ENCODE measurements around the gene LGI1.

The LGI1 gene

DNA sequence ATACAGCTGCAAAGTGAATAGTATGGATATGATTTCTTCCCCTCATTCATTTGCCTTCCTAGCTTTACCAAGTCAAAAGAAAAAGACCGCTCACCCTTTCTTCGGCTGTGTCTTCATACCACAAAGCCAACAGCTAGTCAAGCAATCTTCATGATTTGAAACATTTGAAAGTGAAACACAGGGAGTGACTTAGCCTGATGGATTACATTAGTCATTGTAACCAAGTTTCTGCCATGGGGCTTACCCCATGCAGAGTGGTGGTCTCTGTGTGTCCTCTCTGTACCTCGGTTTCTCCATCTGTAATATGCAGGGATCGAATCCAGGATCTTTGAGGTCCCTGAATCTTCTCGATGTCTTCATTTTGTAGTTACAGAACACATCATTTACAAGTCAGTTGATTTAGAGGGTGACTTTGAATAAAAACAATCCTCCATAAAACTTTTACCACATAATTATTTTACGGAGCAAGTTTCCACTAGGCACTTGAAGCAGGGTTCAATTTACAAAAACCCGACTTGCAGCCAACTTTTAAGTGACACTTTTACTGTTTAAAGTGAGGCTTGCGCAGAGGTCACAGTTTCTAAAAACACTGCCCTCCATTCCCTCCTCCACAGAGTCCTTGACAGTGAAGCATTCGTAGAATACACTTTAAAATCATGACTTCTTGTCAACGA is 2.2 kb upstream of the LGI1 start:
- no peak for DNase-seq (ENCODE audit: low read depth)

DNA sequence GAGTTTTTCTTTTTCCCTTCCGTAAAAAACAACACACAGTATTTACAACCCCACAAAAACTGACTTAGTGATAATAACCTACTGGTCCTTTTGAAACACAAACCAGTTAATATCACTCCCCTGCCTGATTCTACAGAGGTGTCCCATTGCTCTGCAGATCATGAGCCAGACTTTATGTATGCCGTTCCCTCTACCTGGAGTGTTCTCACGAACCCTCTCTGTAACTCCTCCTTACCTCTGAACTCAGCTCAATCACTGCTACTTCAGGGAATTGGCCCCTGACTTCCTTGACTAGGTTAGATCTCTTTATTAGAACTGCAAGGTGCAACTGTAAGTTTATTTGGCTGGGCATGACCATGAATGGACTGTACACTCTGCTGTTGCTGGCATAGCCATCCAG is 1.6 kb upstream of the LGI1 start:
- DNase-seq (ENCODE audit: low read depth), result no peak

DNA sequence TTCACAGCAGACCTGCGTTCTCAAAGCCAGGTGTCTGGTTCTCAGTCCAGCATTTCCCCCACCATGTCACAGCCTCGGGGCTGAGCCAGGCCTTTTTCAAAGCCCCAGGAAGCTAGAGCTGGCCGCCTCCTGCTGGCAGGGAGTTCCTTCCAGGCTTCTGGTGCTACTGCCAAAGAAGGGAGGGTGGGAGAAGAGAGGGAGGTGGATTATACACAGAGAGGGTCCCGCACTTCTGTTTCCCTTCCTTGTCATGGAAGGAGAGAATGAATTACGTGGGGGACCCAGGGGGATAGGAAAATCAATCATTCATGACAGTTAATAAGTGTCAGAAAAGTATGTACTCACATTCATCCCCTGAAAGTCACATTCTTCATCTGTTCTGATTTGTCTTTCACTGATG is 600 bp upstream of the LGI1 start:
- DNase-seq (ENCODE audit: low read depth), result no peak

DNA sequence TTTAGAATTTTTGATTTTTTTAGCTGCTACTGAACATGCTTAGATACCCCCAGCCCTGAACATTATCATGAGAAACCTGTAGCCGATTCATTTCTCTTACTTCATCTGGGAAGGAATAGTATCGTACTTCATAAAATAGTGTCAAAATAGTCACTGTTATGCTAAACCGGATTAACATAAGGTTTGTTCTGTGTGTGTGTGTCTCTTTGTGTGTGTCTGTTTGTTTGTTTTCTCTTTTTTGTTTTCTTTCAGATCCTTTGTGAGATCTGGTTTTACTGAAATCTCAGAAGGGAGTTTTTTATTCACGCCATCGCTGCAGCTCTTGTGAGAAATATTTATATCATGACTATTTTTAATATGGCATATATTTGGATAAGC is 761 bp downstream of the LGI1 start:
- no peak for DNase-seq (ENCODE audit: low read depth)

DNA sequence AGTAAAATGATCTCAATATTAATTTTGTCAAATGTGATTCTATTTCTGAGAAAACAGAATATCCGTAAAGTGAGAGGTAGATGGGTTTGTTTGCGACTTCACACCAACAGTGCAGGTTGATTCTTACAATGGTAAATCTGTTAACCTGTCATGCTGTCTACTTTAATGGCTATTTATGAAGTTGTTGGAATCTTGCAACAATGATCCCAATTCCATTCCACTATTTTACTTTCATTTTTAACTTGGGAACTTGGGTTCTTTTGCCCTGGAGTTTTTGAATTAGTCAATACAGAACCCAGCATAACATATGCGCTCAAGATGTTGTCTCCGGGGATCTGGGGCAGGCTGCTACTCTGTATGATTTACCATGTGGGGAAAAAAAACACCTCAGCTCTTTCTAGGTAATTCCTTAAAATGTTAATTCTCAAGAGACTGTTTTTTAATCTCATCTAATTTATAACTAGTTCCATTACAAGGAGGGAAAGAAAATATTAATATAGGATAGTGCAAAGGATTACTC is 1.2 kb downstream of the LGI1 start:
- DNase-seq (ENCODE audit: low read depth), result no peak

DNA sequence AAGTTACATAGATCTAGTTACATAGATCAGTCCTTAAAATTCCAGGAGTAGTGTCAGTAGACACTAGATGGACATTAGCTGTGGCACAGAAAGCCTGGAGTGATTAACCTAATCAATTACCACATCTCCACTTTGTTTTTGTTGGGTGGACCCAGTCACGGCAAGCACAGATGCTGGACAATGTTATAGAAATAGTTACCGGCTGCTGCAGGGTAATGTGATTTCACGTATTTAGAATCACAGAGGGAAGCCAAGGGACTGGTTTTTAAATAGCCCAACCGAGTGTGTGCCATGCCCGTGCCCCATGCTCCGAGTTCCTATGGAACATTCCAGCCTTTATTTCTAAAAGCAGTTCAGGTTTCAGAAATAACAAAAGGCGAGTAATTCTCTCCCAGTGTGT is 2.8 kb downstream of the LGI1 start:
- DNase-seq (ENCODE audit: low read depth), result no peak

DNA sequence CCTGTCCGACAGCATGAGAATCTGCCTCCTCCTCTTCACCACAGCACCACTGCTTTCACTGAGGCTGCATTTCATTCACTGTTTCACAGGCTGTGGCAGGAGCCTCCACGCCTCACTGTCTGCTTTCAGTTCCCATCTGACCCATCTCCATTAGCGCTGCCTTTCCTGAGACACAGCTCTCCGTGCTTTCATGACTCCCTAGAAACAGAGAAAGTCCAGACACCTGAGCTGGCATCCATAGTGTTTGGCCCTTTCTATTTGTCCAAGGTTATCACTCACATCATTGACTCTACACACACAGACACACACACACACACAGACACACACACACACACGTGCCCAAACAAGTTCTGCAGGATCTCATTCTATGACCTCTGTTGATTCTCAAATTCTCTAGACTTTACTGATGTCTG is 5.2 kb downstream of the LGI1 start:
- DNase-seq (ENCODE audit: low read depth), result no peak

DNA sequence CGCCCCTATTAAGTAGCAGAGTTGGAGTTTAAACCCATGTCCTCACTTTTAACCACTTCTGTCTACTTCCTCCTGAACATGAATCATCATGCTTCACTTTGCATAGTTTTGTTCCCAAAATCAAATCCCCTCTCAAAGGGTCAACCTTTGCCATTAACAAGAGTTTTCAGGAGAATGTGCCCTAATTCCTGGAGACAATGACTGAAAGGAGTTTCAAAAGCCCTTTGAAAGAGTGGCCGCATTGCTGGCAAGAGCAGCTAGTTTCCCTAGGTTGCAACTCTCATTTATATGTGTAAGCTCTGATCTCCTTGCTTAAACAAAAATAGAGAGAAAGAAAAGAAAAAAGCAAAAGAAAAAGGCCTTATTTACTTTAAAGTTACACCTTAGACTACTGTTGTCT is 9.2 kb downstream of the LGI1 start:
- DNase-seq (ENCODE audit: low read depth), result no peak

DNA sequence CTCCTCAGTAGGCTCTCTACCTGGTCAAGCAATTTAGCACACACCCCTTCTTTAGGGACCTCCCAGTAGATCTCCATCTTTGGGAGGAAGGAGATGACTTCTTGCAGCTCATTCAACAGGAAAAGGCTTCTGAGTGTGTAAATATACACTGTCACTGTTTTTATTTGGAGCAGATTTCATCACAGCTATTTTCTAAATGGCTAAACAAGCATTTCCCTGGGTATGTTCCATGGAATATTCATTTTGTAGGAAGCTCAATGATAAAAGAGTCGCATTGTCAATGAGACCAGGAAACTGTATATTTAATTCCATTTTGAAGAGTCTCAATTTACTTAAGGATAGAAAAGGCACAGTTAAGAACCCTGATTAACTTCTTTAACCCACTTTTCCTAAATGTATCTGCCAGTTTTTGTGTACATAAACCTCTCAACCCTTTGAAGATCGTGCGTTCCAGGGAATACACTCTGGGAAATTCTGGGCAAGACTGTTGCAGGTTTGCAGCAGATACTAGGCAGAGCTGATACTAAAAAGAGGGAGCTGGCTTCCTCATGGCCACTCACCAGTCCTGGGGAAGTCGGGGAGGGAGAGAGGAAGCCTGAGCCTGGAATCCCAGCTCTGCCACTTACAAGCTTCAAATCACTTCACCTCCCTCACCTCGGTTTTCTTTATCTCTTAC is 10.1 kb downstream of the LGI1 start:
- DNase-seq (ENCODE audit: low read depth), result no peak

DNA sequence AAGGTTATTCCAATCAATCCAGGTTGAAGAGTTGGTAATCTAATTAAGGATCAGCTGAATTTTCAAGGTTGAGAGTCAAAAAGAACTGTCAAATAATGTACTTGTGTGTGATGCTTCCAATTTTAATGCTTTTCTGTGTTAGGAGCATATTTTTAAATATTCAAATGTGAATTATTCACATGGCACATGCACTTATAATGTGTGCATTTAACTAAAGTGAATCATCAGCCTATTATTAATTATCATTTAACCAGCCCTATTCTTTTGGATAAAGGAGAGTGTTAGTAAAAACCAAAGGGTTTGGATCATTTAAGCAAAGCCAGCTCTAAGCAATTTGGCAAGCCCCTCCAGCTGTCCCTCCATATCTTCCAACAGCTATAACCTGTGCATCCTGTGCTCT is 11.2 kb downstream of the LGI1 start:
- DNase-seq (ENCODE audit: low read depth), result no peak

DNA sequence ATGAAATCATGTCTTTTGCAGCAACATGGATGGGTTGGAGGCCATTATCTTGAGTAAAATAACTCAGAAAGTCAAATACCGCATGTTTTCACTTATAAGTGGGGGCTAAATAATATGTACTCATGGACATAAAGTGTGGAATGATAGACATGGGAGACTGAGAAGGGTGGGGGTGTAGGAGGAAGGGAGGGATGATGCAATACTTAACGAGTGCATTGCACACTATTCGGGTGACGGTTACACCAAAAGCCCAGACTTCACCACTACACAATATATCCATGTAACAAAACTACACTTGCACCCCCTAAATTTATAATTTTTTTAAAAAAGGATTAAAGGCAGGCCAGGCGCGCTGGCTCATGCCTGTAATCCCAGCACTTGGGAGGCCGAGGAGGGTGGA is 13.6 kb downstream of the LGI1 start:
- DNase-seq (ENCODE audit: low read depth), result no peak

DNA sequence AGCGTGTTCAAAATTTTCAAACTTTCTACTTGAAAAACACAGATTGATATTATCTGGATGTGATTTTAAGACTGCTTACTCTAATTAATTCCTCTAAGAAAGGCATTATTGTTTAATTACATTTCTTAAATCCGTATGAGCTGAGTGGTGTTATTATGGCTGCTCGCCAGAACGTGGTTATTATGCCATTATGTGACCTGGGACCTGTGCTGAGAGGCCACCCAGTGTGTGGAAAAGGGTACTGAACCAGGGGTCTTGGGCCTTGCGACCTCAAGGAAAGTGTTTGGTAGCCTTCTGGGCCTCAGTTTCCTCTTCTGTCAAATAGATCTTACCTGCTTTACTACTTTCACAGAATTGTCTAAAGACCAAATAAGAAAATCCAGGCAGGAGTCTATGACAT is 15.4 kb downstream of the LGI1 start:
- no peak for DNase-seq (ENCODE audit: low read depth)

DNA sequence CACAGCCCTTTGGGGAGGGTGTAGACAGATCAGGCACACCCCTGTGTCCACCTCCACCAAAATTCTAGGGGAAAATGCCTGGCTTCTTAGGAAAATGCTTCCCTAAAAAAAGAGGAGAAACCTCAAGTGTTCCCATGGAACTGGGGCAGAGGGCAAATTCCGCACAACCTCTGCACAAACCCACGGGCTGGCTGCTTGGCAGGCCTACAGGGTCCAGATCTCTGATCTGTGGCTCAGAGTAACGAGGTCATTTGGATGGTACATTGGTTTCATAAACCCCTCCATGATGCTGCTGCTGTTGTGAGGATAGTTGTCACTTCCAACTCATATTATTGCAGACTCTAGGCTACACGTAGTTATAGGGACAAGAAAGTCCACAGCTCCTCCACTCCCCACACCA is 16.0 kb downstream of the LGI1 start:
- no peak for DNase-seq (ENCODE audit: low read depth)

DNA sequence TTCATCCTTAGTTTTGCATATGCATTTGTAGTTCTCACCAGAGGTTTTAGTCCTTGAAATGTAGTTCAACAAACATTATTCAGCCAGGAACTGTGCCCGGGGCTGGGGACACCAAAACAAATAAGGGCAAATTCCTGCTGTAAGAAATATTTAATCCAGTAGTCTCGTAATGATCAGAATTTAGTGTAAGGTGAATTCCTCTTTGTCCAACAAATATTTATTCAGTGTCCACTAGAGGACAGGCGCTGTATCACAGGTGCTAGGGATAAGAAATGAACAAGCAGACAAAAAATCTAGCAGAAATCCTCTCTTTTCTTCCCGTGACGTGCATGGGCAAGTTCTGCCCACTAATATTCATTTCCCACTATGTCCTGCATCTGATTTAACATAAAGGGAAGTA is 17.6 kb downstream of the LGI1 start:
- DNase-seq (ENCODE audit: low read depth), result no peak

DNA sequence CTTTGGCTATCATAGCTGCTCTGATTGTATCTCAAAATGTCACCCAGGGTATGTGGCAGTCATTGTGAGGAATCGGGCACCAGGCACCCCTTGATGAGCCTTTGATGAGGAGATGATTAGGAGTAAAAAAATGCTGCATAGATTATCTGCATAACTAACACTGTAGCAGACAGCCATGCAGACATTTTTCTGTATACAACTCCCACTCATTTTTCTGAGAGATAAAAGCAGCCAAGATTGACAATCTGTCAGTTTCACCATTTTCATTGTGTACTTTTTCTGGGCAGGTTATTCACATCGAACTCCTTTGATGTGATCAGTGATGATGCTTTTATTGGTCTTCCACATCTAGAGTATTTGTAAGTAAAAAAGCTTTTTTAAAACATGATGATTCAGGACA is 19.4 kb downstream of the LGI1 start:
- no peak for DNase-seq (ENCODE audit: low read depth)

DNA sequence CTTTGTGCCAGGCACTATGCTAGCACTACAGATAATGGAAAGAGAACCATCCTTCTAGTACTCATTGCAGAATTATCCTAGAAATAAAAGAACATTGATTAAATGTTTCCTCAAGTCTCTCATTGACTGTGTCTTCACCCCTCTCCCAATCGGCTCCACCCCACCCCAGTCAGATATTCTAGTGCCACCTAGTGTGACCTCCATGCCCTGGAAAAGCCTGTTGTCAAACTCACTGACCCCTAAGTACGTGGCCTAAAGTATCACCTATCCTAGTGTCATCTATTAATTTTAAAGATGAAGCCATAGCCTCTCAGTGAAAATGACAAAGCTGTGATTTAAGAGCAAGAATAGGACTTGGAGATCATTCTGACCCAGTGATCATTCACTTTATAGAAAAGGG is 26.3 kb downstream of the LGI1 start:
- no peak for DNase-seq (ENCODE audit: low read depth)

DNA sequence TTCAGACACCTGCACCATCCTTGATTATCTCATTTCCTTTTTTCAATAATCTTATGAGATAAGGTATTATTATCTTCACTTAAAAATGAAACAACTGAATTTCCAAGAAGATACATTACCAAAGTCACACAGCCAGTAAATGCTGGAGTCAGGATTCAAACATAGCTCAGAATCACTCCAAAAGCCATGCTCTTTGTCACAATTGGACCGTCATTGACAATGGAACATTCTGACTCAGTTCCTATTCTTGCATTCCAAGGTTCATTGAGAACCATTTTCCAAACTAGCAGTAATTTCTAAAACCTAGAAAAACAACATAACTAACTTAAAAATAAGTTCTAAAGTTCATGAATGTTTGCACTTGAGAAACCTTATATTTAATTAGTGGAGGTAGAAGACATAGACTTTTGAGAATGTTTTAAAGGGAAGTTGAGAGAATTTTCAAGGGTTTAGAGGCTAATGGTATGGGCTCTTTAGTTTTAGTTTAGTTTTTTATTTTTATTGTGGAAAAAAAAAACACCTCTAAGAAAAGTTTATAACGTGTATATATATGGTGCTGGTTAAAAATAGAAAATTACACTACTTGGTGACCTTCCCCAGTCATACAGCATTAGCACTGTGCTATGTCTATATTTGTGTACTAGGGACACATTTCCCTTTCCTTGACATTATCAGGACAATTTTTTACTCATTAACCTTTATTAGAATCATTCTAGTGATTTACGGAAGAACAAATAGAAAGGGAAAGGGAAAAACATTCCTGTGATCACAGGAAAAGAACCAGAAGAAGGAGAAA is 30.9 kb downstream of the LGI1 start:
- no peak for DNase-seq (ENCODE audit: low read depth)

DNA sequence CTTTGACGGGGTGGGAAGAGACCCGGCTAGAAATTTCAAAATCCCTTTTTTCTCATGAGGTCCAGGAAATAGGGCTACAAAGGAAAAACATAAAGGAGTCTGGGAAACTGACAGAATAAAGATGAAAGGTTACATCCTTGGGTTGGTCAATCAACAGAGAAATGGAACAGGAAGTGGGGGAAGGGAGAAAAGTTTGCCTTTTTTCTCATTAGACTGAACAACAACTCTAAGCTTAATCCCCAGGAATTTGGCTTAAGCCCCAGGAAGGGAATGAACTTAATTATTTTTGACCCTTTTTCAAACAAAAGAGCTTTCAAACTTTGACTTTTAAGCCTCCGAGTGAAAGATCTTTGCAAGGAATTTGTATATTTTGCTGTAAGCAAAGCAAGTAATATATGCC is 32.7 kb downstream of the LGI1 start:
- DNase-seq (ENCODE audit: low read depth), result no peak

DNA sequence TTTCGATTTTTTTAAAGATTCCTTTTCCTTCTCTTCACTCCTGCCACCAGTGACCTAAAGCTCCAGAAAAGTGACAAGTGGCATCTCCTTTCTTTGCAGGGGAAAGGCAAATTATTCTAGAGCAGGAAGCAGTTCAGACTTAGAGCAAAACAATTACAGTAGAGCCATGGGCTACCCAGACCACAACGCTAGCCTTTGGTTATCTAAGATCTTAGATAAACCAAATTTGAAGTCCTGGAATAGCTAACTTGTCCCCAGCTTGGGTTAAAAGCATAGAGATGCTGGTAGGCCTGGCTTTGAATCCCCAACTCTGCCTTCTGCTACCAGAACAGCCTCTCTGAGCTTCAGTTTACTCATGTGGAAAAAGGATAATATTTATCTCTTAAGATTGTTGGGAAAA is 38.4 kb downstream of the LGI1 start:
- no peak for DNase-seq (ENCODE audit: low read depth)

DNA sequence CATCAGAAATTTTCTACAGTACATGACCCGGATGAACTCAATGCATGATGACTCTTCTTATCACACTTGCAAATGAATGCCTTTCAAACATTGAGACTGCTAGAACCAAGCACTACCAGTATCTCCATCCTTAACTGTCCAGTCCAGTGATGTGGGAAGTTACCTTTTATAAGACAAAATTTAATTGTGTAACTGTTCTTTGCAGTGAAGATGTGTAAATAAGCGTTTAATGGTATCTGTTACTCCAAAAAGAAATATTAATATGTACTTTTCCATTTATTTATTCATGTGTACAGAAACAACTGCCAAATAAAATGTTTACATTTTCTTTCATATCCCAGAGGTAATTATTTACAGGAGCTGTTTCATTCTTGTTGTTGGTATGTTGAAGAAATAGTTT is 40.1 kb downstream of the LGI1 start:
- DNase-seq (ENCODE audit: low read depth), result no peak

DNA sequence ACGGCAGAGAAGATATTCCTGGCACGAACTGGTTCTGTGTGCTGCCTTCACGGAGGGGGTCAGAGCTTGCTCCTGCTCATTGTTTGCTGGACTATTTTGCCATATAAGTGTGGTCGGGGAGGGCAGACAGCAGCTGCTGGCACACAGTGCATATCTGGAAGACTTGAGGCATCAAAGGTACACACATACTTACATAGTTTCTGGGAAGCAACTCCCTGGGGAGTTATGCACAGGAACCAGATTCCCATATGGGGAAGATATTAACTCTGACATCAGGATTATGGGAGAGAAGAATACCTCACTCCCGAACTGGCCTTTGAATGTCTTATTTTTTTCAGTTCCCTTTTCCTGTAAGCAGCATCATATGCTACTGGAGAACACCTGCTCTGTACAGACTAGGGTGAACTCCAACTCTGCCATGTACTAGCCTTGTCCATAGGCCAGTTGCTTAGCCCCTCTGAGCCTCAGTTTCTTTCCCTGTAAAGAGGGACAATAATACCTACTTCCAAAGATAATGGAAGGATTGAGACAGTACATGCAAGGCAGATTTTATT is 41.5 kb downstream of the LGI1 start:
- DNase-seq (ENCODE audit: low read depth), result no peak

DNA sequence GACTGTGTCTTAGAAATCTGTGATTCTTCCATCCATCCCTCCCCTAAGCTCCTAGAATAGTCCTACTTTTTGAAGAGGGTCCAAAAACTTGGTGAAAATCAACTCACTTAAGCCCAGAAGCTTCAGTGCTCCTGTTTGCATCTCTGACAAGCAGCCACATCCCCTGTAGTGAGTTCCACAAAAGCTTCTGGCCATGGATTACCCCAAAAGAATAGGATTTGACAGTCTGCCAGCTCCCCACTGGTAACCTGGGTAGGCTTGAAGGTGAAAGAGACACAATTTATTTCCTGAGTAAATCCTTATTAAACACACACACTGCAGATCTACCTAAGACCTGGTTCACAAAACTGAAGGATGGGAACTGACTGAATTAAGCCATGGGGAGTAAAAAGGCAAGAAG is 46.5 kb downstream of the LGI1 start:
- no peak for DNase-seq (ENCODE audit: low read depth)

DNA sequence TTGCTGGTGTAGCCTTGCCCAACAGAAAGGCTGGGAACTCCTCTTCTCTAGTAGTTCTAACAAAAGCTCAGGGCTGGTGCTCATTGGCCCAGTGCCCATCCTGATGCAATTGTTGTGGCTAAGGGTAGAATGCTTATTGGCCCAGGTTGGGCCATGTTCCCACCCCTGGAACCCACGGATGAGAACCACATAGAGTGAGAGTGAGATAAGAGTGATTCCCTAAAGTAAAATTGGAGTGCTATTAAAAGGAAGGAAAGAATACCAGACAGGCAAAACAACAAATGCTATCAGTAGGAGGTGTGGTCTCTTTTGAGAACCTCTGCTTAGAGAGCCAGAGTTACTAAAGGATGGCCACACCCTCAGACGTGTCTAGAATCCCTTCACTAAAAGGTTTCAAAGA is 49.2 kb downstream of the LGI1 start:
- no peak for DNase-seq (ENCODE audit: low read depth)

All from activated gamma-delta T cell treated with anti-CD3 and anti-CD28 coated beads, Interleukin-2, amount 50 U/mL, for 16 hours (primary cell).